K562 (cell line): ENCODE results near the gene FAM53C. TPM values are rescaled to one million over a fixed set of nuclear protein-coding genes. Genes with fewer than 3 reads are reported as not detected.
A peak's percentile ranks its signal among the peaks of the same experiment; 100 is the strongest.

ENCODE experiments used
- C11orf30 ChIP-seq: fragments of 450-650 bp; IDR thresholded peaks from 2 replicates; pipeline ENCODE4 v1.6.1; 2016; ENCODE audit warnings: low read depth, mild to moderate bottlenecking
- CAMTA2 ChIP-seq: fragments of 250-450 bp; sonication (Bioruptor Pico); conservative IDR thresholded peaks from 2 replicates; pipeline ENCODE4 v1.5.1; 2022
- CTCFL ChIP-seq: IDR thresholded peaks from 2 replicates; pipeline ENCODE4 v1.6.1; 2011; ENCODE audit warnings: borderline replicate concordance, low read depth, mild to moderate bottlenecking, moderate library complexity, low read length; ENCODE audit not compliant: insufficient read depth, poor library complexity, severe bottlenecking
- GTF2F1 ChIP-seq: IDR thresholded peaks from 2 replicates; pipeline ENCODE4 v1.6.1; 2011; ENCODE audit warnings: low read depth, low read length, improper control_type of control experiment
- HMBOX1 ChIP-seq: sonication (generic); IDR thresholded peaks from 2 replicates; pipeline ENCODE4 v1.6.1; 2016
- MAFK ChIP-seq: IDR thresholded peaks from 2 replicates; pipeline ENCODE4 v1.6.1; 2011; ENCODE audit warnings: low read length, improper control_type of control experiment
- RBM14 ChIP-seq: fragments of 200-400 bp; formaldehyde crosslinking; IDR thresholded peaks from 2 replicates; pipeline ENCODE4 v1.6.1; 2018; ENCODE audit warnings: low read depth, mild to moderate bottlenecking, low read length, moderate library complexity, borderline replicate concordance; ENCODE audit not compliant: insufficient read depth
- RBM25 ChIP-seq: fragments of 200-400 bp; formaldehyde crosslinking; IDR thresholded peaks from 2 replicates; pipeline ENCODE4 v1.6.1; 2018; ENCODE audit warnings: low read length, low read depth, moderate library complexity; ENCODE audit not compliant: severe bottlenecking
- RUNX1 ChIP-seq: sonication (generic); IDR thresholded peaks from 2 replicates; pipeline ENCODE4 v1.6.1; 2016; ENCODE audit warnings: antibody characterized with exemption, low read depth
- SIN3A ChIP-seq, 2 experiments: fragments of 150-350 bp in 1 of 2; IDR thresholded peaks; 2 replicates each; pipeline ENCODE4 v1.6.1; 2011 to 2016; ENCODE audit warnings: borderline replicate concordance in 2 of 2, low read depth in 2 of 2, low read length in 2 of 2, mild to moderate bottlenecking in 2 of 2, moderate library complexity in 2 of 2; ENCODE audit not compliant: control insufficient read depth in 1 of 2
- SPI1 ChIP-seq: IDR thresholded peaks from 2 replicates; pipeline ENCODE4 v1.6.1; 2011; ENCODE audit warnings: low read depth, low read length, control low read depth, borderline replicate concordance
- TEAD4 ChIP-seq, 2 experiments: sonication (generic) in 1 of 2; formaldehyde crosslinking in 1 of 2; IDR thresholded peaks; 2 replicates each; pipeline versions ENCODE4 v1.6.1 to v1.8.0; 2012 to 2022; ENCODE audit warnings: borderline replicate concordance in 1 of 2, inconsistent platforms in 1 of 2, low read length in 1 of 2, mild to moderate bottlenecking in 1 of 2, missing genetic modification reagents in 1 of 2
- TOE1 ChIP-seq, 2 experiments: fragments of 450-650 bp in 1 of 2; sonication (generic) in 1 of 2; formaldehyde crosslinking in 1 of 2; IDR thresholded peaks; 2 replicates each; pipeline versions ENCODE4 v1.7.1 to v1.8.0; 2016 to 2022; ENCODE audit warnings: borderline replicate concordance in 2 of 2, mild to moderate bottlenecking in 2 of 2, antibody characterized with exemption in 1 of 2, inconsistent platforms in 1 of 2, low read depth in 1 of 2, missing genetic modification reagents in 1 of 2, moderate library complexity in 1 of 2
- TRIM28 ChIP-seq: fragments of 450-650 bp; IDR thresholded peaks from 2 replicates; pipeline ENCODE4 v1.6.1; 2017
- ZBED1 ChIP-seq: IDR thresholded peaks from 2 replicates; pipeline ENCODE4 v1.6.1; 2014
- ZBTB2 ChIP-seq: fragments of 450-650 bp; IDR thresholded peaks from 2 replicates; pipeline ENCODE4 v1.6.1; 2016; ENCODE audit warnings: antibody characterized with exemption
- ZBTB43 ChIP-seq: sonication (generic); formaldehyde crosslinking; IDR thresholded peaks from 2 replicates; pipeline ENCODE4 v1.8.0; 2023; ENCODE audit warnings: mild to moderate bottlenecking, missing genetic modification reagents
- ZBTB7A ChIP-seq: IDR thresholded peaks from 2 replicates; pipeline ENCODE4 v1.6.1; 2011; ENCODE audit warnings: low read depth, mild to moderate bottlenecking, low read length, moderate library complexity, borderline replicate concordance; ENCODE audit not compliant: control insufficient read depth
- ZNF24 ChIP-seq: fragments of 450-650 bp; IDR thresholded peaks from 2 replicates; pipeline ENCODE4 v1.6.1; 2016
- ZNF253 ChIP-seq: fragments of 250-450 bp; sonication (Bioruptor Pico); conservative IDR thresholded peaks from 2 replicates; pipeline ENCODE4 v1.6.1; 2021; ENCODE audit warnings: mild to moderate bottlenecking
- ZNF507 ChIP-seq: conservative IDR thresholded peaks from 2 replicates; pipeline ENCODE4 v1.6.1; 2017; ENCODE audit warnings: missing genetic modification characterization, missing compliant biosample characterization
- polyA plus RNA-seq, 8 experiments: library from polyadenylated mRNA; depleted of rRNA in 4 of 8; stranded (reverse) in 5 of 8; unstranded in 3 of 8; fragments of >200 nt; fragmentation: Nextera tagmentation in 2 of 8; fragmentation: Illumina TruSeq in 1 of 8; extraction: Ambion mirVana in 2 of 8; extraction: Trizol in 1 of 8; gene quantifications; 2 replicates each; pipeline versions ENCODE4 v1.2.1 to v1.2.3, GENCODE V29; 2011 to 2014; ENCODE audit warnings: inconsistent platforms in 1 of 8, missing spikeins in 1 of 8
- total RNA-seq, 7 experiments: library from RNA; depleted of rRNA in 6 of 7; stranded (reverse); fragments of >200 nt in 6 of 7; fragmentation: Illumina TruSeq in 2 of 7; extraction: Trizol in 2 of 7; gene quantifications; 2 replicates each; pipeline versions ENCODE4 v1.2.1 to v1.2.3, GENCODE V29; 2011 to 2021; ENCODE audit warnings: low replicate concordance in 1 of 7

FAM53C gene
- total and polyA plus RNA-seq, 9 of the 15 experiments (the other 6 are each of a cell fraction or from before 2014, with no cell fraction given): 9.7 to 38.5 (median 25.2) TPM

- peak; percentile 19; the same call in 1 of the 2 replicates for TF ChIP-seq TRIM28
- TF ChIP-seq ZBTB2: no peak
- 0 out of 2 replicates have a peak, but pooled peaks have one; percentile 7 for TF ChIP-seq C11orf30
- TF ChIP-seq TOE1 (IDR thresholded peaks at IDR 0.05; ENCODE audit: borderline replicate concordance): peak; percentile 47; the same call in 1 of the 2 replicates
- no peak for TF ChIP-seq TOE1 (CRISPR knock-in tag; IDR thresholded peaks at IDR 0.05; ENCODE audit: borderline replicate concordance, low read depth)
- TF ChIP-seq ZNF253: no peak
- peak; percentile 75; the same call in 1 of the 2 replicates for TF ChIP-seq ZBTB7A
- TF ChIP-seq CTCFL: peak; percentile 100
- TF ChIP-seq MAFK: peak; percentile 22; the same call in 1 of the 2 replicates
- TF ChIP-seq ZNF24: peak; percentile 53; the same call in 1 of the 2 replicates
- peak; percentile 35; the same call in 1 of the 2 replicates for TF ChIP-seq TEAD4 (IDR thresholded peaks at IDR 0.05; ENCODE audit: low read length)
- no peak for TF ChIP-seq TEAD4 (CRISPR knock-in tag; IDR thresholded peaks at IDR 0.05; ENCODE audit: borderline replicate concordance)
- no peak for TF ChIP-seq CAMTA2 (CRISPR knock-in tag)
- no peak for TF ChIP-seq ZNF507 (tag)
- TF ChIP-seq RUNX1: no peak
- TF ChIP-seq SIN3A (IDR thresholded peaks at IDR 0.05; ENCODE audit: borderline replicate concordance in 2 of 2, control insufficient read depth in 1 of 2, low read depth in 2 of 2, low read length in 2 of 2): peak in 1 of 2 experiments; percentile 49; a peak in 1 of 4 replicates
- TF ChIP-seq RBM25: peak; percentile 59
- 0 out of 2 replicates have a peak, but pooled peaks have one; percentile 17 for TF ChIP-seq GTF2F1
- peak; percentile 83 for TF ChIP-seq SPI1
- TF ChIP-seq ZBED1: 0 out of 2 replicates have a peak, but pooled peaks have one; percentile 65
- no peak for TF ChIP-seq HMBOX1
- peak; percentile 73; the same call in 1 of the 2 replicates for TF ChIP-seq ZBTB43 (CRISPR knock-in tag)
- 0 out of 2 replicates have a peak, but pooled peaks have one; percentile 85 for TF ChIP-seq RBM14
Measured at GRCh38 chr5:138352071-138352721, 14.1 kb downstream of the FAM53C start, which contains the start of gene KDM3B (continued).
